GM18520 (cell line): ENCODE data around the gene RPRD1B.
"Not testable (repeated sequence)": the region's sequence is repeated elsewhere in the genome, so short reads cannot be mapped to it uniquely, and the experiment has no call there.

ENCODE experiments used
- ATAC-seq: cut with Tn5 transposase; IDR thresholded peaks from one replicate; pipeline ENCODE4 v1.9.1; 2021; ENCODE audit not compliant: unreplicated experiment

Gene RPRD1B

GRCh38 chr20:38098952-38099351 is 65.4 kb downstream of the RPRD1B start:
- ATAC-seq: no peak

DNA sequence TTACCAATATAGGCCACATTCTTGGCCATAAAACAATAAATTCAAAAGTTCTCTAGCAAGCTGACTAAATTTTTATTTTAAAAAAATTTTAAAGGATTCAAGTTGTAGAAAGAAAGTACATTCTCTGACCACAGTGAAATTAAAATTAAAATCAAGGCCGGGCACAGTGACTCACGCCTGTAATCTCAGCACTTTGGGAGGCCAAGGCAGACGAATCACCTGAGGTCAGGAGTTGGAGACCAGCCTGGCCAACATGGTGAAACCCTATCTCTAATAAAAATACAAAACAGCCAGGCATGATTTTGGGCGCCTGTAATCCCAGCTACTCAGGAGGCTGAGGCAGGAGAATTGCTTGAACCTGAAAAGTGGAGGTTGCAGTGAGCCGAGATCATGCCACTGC is 68.7 kb downstream of the RPRD1B start:
- ATAC-seq: not testable (repeated sequence)

DNA sequence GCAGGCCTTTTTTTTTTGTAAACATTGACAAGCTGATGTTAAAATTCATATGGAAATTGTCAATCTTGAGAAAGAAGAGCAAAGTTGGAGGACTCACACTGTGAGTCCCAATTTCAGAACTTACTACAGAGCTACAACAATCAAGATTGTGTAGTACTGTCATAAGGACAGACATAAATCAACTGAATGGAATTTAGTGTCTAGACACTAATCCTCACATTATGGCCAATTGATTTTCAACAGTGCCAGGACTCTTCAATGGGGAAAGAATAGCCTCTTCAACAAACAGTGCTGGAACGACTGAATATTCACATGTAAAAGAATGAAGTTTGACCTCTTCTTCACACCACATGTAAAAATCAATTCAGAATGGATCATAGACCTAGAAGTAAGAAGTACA is 70.7 kb downstream of the RPRD1B start:
- no peak for ATAC-seq

- ATAC-seq: no peak
Observed at GRCh38 chr20:38106461-38106860, 72.9 kb downstream of the RPRD1B start.

- ATAC-seq: not testable (repeated sequence)
Observed at GRCh38 chr20:38107386-38107785, 73.8 kb downstream of the RPRD1B start.

- ATAC-seq: not testable (repeated sequence)
Observed at GRCh38 chr20:38107916-38108315, 74.4 kb downstream of the RPRD1B start.

DNA sequence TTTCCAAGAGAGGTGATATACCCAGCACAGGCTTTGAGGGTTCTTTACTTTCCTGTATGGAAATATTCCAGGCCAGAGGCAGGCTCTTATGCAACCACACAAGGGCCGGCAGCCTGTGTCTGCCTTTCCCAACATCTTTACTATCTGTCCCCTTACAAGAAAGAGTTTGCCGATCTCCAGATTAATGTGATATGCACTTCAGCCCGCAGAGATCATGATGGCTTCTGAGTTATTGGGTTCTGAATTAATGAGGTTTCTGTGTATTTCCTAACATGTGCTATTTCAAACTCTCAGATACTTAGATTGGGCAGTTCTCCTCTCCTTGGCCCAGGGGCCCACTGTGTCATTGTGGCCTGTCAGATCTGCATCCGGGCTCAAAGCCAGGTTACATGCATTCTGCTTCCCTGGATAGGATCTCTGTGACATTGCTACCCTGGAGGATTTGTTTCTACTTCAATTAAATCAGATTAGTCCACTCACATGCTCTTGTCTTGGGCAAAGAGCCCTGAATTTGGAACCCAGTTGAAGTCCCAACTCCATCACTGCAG is 75.0 kb downstream of the RPRD1B start:
- ATAC-seq: no peak

DNA sequence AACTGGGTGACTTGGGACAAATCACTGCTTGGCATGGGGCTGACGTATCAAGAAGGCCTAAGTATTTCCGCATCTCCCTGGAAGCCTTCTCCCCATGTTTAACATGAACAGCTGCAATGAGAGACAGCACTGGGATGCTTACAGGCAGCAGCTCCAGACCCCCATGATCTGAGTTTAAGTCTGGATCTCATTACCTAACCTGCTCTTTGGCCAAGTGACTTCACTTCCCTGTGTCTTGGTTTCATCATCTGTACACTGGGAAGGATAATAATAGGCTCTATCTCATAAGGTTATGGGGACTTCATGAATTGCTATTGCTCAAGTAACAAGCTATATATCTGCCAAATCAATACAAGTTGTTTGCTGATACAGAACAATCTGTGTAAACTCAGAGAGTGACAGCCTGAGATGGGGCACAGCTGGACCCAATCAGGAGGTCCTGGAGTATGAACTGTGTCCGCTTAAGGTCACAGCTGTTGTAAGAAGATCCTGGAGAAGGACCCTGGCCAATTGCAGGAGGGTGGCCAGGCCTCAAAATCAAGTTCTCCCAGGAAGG is 75.5 kb downstream of the RPRD1B start:
- no peak for ATAC-seq

- no peak for ATAC-seq
Observed at GRCh38 chr20:38109591-38110524, 76.3 kb downstream of the RPRD1B start.

DNA sequence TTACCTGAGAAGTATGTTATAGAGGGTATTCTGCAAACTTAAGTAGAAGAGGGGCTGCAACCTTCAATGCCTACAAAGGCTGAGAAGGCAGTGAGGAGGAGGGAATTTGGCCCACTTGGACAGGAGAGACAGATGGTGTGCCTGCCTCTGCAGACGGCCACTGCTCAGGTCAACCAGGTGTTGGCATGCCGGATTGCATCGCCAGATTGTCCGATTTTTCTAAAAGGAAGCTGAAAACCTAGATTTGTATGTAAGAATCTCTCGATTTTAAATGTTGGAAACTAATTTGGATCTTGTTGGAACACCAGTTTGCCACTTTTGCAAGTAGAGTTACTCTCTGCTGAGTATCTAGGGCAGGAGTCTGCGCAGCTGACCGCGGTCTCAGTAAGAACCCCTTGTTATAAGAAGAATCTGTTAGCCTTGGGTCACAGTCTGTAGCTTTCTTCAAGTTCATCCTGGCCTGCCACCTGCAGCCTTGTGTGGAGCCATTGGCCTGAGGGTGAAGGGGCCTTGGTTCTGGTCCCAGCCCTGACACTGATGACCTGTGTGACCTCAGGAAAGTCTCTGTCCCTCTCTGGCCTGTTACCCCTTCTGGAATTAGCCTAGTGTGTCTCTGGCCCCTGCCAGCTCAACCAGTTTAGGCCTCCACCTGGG is 77.1 kb downstream of the RPRD1B start:
- no peak for ATAC-seq

DNA sequence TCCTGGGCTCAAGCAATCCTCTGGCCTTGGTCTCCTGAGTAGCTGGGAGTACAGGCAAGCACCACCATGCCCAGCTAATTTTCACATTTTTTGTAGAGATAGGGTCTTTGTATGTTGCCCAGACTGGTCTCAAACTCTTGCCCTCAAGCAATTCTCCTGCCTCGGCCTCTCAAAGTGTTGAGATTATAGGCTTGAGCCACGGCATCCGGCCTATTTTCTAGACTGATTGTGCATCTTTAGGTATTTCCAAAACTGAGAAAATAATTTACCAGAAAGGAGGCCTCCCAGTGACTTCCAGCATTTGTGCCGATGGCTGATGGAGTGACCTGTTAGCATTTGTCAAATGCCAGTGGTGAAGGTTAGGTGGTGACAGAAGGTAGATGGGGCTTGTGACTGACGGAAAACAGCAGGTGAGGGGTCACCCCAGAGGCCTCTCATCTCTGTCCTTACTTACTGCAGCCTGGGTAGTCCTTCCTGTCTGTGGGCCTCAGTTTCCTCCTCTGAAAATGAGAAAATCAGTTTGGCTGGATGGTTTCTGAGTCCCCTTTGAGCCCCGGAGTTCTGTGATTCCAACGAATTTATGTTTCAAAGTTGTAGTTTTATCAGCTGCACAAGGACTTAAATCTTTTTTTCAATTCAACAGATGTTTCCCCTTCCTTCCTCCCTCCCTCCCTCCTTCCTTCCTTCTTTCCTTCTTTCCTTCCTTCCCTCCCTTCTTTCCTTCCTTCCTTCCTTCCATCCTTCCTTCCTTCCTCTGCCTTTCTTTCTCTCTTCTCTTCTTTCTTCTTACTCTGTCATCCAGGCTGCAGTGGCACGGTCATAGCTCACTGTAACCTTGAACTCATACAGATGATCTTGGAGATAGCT is 78.1 kb downstream of the RPRD1B start:
- ATAC-seq: no peak

- no peak for ATAC-seq
Observed at GRCh38 chr20:38112261-38112929, 78.8 kb downstream of the RPRD1B start.

DNA sequence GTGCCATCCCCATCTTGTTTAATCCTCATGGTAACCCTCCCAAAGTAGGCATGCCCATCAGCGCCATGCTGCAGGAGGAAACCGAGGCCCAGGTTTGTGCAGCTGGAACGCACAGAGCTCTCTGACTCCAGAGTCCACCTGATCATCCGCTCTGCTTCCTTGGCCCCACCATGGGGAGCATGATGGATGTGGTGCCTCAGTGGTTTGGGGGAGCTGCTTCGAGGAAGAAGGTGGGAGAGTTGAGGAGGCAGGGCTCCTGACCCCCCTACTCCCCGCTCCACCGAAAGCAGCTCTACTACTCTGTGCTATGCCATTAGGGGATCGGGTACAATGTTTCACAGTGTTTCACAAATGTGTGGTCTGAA is 79.4 kb downstream of the RPRD1B start:
- ATAC-seq: no peak

- ATAC-seq: no peak
Observed at GRCh38 chr20:38113401-38114325, 80.1 kb downstream of the RPRD1B start.

- no peak for ATAC-seq
Observed at GRCh38 chr20:38114353-38114791, 80.8 kb downstream of the RPRD1B start.

- ATAC-seq: no peak
Observed at GRCh38 chr20:38115205-38115604, 81.7 kb downstream of the RPRD1B start.

- ATAC-seq: no peak
Observed at GRCh38 chr20:38115896-38116295, 82.3 kb downstream of the RPRD1B start.

DNA sequence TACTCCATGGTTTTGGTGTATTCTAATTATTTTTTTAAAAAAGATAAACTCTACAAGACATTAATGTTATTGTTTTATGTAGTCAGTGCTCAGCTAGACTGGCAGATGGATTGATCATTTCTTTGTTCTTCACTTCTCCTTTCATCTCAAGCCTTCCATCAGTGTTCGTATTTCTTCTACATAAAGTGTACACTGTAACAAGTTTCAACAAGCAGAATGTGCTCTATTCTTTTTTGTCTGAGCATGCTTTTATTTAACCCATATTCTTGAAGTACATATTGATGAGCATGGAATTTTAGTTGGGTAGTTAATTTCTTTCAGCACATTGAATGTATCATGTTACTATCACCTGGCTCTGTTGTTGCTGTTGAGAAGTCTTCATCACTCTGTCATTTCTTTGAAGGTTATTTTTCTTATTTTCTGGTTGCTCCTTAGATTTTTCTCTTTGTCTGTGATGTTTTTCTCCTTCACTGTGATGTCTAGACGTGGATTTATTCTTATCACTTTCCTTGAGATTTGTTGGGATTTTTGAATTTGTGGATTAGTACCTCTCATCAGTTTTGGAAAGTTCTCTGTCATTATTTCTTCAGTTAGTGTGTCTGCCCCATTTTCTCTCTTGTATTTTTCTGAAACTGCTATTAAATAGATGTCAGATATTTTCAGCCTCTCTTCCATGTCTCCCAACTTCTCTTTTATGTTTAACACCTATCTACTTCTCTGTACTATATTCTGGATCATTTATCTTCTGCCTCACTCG is 83.0 kb downstream of the RPRD1B start:
- ATAC-seq: no peak
